Measurements from ENCODE around the gene THSD8.

Gene THSD8

DNA sequence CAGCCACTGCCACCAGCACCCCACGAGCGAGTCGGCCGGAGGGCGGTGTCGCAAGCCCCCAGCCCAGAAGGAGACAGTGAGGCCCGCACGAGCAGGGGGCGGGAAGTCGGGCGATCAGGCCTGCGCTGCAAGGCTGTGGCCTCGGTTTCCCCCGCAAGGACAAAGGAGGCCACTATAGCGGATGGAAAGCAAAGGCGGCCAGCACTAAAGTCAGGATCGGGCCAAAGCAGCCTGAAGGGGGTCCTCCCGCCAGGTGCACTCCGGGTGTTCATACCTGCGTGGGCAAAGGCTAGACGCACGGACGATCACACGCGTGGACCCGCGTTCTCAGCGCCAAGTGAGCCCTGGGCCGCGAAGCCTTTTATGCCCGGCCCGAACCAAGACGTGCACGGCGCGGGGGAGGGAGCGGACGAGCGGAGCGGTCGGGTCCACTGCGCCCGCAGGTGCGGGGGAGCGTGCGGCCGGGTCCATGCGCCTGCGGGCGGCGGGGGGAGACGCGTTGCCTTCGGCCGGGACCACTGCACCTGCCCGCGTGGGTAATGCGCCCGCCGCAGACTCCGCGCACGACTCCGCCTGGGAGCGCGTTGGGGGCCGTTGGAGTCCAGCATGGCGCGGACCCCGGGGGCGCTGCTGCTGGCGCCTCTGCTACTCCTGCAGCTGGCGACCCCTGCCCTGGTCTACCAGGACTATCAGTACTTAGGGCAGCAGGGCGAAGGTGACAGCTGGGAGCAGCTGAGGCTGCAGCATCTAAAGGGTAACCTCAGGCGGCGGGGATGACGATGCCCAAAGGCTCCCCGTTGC lies at the start of gene THSD8, which contains the start of gene PRDX2:
TSS of gene THSD8 (plus strand) at position 604 of the 801 bp plus-strand sequence. CDS start at position 607, 3 bp downstream.
TSS of gene PRDX2 (minus strand) at position 335 of the 801 bp plus-strand sequence. CDS start 539 bp downstream, outside the sequence.
- DNase-seq, result peak; percentile 70

DNA sequence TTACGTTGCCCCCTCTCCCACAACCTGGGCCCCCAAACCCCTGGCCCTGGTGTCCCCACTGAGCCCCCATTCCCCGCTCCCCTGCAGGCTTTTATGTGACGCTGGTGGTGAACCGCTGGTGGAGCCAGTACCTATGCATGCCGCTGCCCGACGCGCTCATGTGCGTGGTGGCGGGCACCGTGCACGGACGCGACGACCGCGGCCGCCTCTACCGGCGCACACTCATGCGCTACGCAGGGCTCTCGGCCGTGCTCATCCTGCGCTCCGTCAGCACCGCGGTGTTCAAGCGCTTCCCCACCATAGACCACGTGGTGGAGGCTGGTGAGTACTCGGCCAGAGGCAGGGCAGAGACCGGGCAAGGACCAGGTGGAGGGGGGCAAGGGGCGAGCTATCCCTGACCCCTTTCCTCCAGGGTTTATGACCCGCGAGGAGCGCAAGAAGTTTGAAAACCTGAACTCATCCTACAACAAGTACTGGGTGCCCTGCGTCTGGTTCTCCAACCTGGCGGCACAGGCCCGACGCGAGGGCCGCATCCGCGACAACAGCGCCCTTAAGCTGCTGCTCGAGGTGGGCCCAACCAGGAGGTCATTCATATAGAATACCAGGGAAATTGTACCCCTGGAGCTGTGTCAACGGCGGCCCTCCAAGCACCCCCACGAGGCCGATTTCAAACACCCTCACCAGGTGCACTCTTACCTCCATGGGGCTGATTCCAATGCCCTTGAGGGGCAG lies 47.2 kb upstream of the THSD8 start:
- no peak for DNase-seq

DNA sequence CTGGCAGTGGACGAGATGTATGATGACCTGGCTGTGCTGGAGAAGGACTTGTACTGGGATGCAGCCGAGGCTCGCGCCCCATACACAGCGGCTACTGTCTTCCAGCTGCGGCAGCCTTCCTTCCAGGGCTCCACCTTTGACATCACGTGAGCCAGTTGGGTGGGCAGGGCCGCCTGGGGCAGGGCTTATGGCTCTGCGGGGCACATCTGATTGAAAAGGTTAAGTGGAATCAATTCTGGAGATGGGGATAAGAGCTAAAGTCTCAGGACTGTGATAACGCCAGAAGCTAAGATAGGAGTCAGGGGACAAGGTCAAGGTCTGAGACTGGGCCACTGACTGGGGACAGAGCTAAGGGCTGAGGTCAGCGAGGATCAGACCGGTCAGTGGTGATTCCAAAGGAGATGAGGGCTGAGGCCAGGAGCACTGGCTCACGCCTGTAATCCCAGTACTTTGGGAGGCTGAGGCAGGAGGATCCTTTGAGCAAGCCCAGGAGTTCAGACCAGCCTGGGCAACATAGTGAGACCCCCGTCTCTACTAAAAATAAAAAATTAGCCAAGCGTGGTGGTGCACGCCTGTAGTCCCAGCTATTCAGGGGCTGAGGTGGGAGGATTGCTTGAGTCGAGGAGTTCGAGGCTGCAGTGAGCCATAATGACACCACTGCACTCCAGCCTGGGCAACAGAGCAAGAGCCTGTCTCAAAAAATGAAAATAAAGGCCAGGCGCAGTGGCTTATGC lies 45.6 kb upstream of the THSD8 start:
- DNase-seq, result no peak

DNA sequence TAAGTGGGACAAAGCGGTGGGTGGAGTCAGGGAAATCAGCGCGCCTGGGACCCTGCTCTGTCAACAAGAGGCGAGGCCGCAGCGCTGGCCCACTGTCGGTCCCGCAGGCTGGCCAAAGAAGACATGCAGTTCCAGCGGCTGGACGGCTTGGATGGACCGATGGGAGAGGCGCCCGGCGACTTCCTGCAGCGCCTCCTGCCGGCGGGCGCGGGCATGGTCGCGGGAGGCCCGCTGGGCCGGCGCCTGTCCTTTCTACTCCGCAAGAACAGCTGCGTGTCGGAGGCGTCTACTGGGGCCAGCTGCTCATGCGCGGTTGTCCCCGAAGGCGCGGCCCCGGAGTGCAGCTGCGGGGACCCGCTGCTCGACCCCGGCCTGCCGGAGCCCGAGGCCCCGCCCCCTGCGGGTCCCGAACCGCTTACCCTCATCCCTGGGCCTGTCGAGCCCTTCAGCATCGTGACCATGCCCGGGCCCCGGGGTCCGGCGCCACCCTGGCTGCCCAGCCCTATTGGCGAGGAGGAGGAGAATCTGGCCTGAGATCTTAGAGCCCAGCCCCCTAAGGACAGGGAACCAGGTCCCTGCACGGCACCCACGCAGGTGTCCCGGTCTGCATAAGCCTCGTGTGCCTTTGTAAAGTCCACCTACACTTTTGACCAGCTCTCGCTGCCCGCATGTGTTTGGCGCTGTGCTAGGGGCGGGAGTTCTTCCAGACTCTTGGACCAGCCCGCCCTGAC lies 44.2 kb upstream of the THSD8 start:
- peak; percentile 42 for DNase-seq

- DNase-seq, result no peak
These were observed 42.2 kb upstream of the THSD8 start for GRCh38 chr19:12759686-12760085.

DNA sequence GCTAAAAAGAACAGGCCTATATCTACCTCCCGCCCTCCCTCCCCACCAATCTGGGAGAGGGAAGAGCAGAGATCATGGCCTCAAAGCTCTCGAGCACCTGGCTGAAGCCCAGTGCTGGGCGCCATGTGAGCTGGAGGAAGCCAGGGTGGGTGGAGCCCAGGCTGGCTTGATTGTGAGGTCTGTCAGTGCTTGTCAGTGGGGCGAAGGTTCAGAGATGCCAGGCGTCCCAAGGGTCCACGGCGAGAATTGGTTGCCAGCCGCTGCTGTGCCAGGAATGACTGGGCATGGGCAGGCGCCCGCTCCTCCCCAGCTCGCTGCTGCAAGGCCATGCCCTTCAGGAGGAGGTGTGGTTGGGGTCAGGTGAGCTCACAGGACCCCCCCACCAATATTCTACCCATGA lies 38.8 kb upstream of the THSD8 start:
- no peak for DNase-seq

GRCh38 chr19:12764698-12765097 lies 37.2 kb upstream of the THSD8 start:
- no peak for DNase-seq

GRCh38 chr19:12766051-12766521 lies 35.8 kb upstream of the THSD8 start:
- DNase-seq, result no peak

DNA sequence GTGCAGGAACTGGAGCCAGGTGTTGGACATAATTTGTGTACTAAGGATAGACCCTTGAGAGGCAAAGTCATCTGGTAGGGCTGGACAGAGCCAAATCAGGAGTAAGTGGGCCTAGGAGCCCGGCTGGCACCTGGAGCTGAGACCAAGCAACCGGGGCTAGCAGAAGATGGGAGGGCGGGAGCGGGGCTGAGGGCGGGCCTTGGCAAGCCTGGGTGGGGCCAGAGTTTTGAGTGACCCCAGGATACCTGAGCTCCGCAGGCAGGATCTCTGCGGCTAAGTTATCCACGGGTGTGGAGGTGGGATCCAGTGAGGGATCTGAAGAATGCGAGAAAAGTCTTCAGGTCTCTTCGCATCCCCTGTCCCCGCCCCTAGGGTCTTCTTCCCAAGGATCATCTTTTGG lies 34.7 kb upstream of the THSD8 start:
- DNase-seq, result no peak

DNA sequence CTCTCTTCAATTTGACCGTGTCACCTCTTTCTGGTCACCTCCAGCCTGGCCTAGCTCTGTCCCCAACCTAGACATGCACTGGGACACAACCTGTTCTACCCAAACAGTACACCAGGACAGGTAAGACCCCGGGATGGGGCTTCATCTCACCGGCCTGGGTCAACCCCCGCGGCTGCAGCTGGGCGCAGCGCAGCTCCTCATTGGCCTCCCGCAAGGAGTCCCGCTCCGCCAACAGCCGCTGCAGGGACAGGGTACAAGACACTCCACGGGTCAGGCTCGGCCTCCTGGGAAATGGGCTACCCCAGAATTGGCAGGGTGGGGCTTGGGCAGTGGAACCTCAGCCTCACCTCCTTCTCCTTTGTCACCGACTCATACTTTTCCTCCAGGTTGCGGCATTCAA lies 34.2 kb upstream of the THSD8 start:
- no peak for DNase-seq

DNA sequence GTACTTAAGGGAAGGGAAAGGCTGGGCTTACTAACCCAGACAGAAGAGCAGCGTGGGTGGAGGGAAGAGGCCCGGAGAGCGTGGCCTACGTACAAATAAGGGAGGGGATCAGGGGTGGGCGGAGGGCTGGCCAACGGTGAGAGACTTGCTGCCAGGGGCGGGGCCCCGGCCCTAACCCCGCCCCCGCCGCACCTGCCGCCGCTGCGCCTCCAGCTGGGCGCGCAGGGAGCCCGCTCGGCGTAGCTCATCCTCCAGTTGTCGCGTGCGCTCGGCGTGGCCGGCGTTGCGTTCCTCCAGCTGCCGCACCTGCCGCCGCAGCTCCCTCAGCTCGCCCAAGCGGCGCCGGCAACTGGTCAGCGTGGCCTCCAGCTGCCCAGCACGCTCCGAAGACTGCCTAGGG lies 32.2 kb upstream of the THSD8 start:
- DNase-seq, result peak; percentile 77

- DNase-seq, result no peak
These were observed 30.9 kb upstream of the THSD8 start for GRCh38 chr19:12770922-12771321.

DNA sequence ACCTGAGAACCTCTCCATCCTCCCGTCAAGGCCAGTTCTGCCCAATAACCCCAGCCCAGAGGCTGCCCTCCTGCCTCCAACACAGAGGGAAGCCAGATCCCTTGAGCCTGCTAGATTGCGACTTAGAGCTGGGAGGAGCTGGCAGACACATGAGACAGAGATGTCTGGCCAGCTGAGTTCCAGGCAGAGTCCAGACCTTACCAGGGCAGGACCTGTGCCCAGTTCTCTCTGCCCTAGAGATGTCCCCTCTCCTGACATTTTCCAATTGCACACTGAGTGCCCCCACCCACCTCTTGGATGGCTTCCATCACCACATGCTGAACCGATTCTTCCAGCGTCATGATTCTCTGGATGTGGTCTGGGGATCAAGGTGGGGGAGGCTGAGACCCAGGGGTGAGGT lies 29.5 kb upstream of the THSD8 start:
- DNase-seq, result no peak

DNA sequence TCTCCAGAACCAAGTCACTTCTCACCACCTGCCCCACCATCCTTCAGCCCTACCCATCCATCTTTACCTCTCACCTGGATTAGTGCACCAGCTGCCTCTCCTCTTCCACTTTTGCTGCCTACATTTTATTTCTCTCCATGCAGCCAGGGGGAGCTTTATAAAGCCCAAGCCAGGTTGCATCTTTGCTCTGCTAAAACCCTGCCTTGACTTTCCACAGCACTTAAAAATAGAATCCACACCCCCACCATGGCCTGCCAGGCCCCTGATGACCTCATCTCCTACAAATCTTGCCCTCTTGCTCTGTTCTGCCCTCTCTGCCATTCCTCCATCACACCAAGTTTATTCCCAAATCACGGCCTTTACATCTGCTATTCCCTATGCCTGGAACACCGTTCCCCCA lies 28.3 kb upstream of the THSD8 start:
- DNase-seq, result no peak

GRCh38 chr19:12774588-12775555 lies 27.0 kb upstream of the THSD8 start, which contains the start of gene HOOK2:
TSS of gene HOOK2 (minus strand) at chr19:12775552. CDS start at chr19:12775449, 103 bp downstream.
- no peak for DNase-seq

DNA sequence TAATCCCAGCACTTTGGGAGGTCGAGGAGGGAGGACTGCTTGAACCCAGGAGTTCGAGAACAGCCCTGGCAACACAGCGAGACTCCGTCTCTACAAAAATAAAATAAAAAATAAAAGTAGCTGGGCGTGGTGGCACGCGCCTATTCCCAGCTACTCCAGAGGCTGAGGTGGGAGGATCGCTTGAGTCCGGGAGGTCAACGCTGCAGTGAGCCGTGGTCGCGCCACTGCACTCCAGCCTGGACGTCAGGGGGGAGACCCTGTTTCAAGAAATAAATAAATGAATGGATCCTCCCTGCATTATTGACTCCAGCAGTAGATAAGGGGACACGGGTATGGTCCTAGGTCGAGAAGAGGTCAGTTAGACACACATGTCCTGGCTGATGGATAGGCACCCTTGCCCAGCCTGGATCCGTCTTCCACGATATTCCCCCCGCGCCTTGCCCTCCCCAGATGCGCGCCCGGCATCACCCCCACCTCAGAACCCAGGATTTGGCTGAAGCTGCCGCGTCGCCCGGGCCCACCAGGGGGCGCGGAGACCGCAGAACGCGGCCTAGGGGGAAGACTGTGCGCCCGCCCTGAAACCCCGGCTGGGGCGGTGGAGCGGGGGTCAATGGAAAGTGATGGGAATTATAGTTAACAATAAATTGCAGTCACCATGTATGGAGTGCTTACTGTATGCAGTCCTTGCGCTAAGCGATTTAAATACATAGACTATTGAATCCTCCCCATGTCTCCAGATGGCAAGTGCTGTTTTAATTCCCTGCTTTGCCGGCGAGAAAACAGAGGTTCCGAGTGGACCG lies 24.5 kb upstream of the THSD8 start:
- DNase-seq, result peak; percentile 72

DNA sequence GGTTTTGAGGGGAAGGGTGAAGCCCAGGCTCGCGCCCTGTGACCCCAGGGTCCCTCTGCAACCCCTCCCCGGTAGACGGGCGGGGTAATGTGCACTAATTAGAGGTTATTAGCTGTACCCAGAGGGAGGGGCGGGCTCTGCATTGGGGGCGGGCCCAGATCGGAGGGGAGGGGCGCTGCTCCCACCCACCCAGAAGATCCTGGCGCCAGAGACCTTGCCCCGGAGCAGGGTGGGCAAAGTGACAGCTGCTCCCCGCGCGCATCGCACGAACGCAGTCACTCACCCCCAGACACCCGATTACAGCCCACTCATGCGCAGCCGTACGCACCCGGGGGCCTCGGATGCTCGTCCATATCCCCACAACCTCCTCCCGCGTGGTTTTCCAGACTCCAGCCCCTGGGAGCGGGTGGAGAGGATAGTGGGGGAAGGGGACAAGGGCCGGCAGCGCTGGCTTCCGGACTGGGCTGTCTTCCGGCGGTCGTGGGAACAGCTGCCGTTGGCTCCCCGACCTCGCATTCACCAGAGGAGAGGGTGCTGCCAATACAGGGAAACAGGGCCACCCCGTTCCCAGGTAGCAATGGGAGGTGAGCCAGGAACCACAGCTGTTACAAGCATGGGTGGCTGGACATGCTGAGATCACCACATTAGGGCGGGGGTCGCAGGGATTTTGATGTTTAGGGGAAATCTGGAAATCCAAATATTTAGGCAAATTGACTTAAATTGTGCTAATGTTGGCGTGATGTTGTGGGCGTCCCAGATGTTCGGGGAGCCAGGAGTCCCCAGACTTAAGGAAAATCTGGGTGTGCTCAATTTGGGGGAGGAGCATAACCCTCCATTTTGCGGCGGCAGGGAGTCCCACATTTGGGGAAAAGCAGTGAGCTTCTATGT lies 23.6 kb upstream of the THSD8 start:
- DNase-seq, result peak; percentile 34

DNA sequence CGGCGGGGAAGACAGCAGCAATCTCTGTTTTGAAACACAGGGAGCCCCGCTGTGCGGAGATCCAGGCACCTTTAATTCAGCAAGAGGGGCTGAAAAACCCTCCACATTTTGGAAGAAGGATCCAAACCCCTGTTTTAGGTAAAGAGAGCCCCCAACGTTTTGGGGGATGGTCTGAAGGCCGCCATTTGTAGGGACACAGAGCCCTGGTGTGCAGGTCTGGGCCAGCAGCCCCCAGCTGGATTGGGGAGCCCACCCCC lies 23.0 kb upstream of the THSD8 start:
- DNase-seq, result no peak

- DNase-seq, result no peak
These were observed 22.5 kb upstream of the THSD8 start for GRCh38 chr19:12779162-12779993.

All from stimulated activated naive CD4-positive, alpha-beta T cell treated with Interleukin-2 at 50 U/mL for 16 hours (primary cell).